DMS153 (cell line): ENCODE measurements around the gene SZT2.
A peak's percentile ranks its signal among the peaks of the same experiment; 100 is the strongest.
"Not testable (repeated sequence)": the region's sequence is repeated elsewhere in the genome, so short reads cannot be mapped to it uniquely, and the experiment has no call there.

Experiments
- DNase-seq: peaks from one replicate; lab custom pipeline; 2025; lab: John Stamatoyannopoulos, UW

Gene SZT2

GRCh38 chr1:43388613-43389012 is 1.1 kb upstream of the SZT2 start:
- no peak for DNase-seq

- no peak for DNase-seq
These were observed 3.0 kb downstream of the SZT2 start for GRCh38 chr1:43392702-43393101.

- no peak for DNase-seq
These were observed 5.8 kb downstream of the SZT2 start for GRCh38 chr1:43395523-43395922.

- no peak for DNase-seq
These were observed 6.4 kb downstream of the SZT2 start for GRCh38 chr1:43396059-43396458.

GRCh38 chr1:43398227-43398626 is 8.5 kb downstream of the SZT2 start:
- DNase-seq: no peak

GRCh38 chr1:43400441-43400840 is 10.7 kb downstream of the SZT2 start:
- not testable (repeated sequence) for DNase-seq

- DNase-seq: no peak
These were observed 12.6 kb downstream of the SZT2 start for GRCh38 chr1:43402089-43402865.

GRCh38 chr1:43404353-43404752 is 14.7 kb downstream of the SZT2 start:
- DNase-seq: no peak

GRCh38 chr1:43405219-43405875 is 15.6 kb downstream of the SZT2 start:
- no peak for DNase-seq

GRCh38 chr1:43405876-43406234 is 16.2 kb downstream of the SZT2 start:
- DNase-seq: no peak

GRCh38 chr1:43410571-43410970 is 20.9 kb downstream of the SZT2 start:
- no peak for DNase-seq

- DNase-seq: not testable (repeated sequence)
These were observed 23.7 kb downstream of the SZT2 start for GRCh38 chr1:43413426-43413825.

- DNase-seq: peak; percentile 6
These were observed 25.0 kb downstream of the SZT2 start for GRCh38 chr1:43414634-43415223.

GRCh38 chr1:43415901-43416300 is 26.2 kb downstream of the SZT2 start:
- no peak for DNase-seq

- no peak for DNase-seq
These were observed 29.2 kb downstream of the SZT2 start for GRCh38 chr1:43418858-43419257.

GRCh38 chr1:43419627-43420425 is 30.1 kb downstream of the SZT2 start:
- no peak for DNase-seq

GRCh38 chr1:43420874-43421273 is 31.2 kb downstream of the SZT2 start:
- no peak for DNase-seq

GRCh38 chr1:43421396-43421795 is 31.7 kb downstream of the SZT2 start:
- no peak for DNase-seq

- no peak for DNase-seq
These were observed 32.5 kb downstream of the SZT2 start for GRCh38 chr1:43421976-43422750.

GRCh38 chr1:43422995-43423671 is 33.4 kb downstream of the SZT2 start:
- no peak for DNase-seq
